GM19043 (cell line): Measurements from ENCODE around the gene RAC3.

ENCODE experiments used
- ATAC-seq: cut with Tn5 transposase; IDR thresholded peaks from one replicate; pipeline ENCODE4 v1.9.1; 2021; ENCODE audit warnings: low read depth; ENCODE audit not compliant: unreplicated experiment

Gene RAC3

DNA sequence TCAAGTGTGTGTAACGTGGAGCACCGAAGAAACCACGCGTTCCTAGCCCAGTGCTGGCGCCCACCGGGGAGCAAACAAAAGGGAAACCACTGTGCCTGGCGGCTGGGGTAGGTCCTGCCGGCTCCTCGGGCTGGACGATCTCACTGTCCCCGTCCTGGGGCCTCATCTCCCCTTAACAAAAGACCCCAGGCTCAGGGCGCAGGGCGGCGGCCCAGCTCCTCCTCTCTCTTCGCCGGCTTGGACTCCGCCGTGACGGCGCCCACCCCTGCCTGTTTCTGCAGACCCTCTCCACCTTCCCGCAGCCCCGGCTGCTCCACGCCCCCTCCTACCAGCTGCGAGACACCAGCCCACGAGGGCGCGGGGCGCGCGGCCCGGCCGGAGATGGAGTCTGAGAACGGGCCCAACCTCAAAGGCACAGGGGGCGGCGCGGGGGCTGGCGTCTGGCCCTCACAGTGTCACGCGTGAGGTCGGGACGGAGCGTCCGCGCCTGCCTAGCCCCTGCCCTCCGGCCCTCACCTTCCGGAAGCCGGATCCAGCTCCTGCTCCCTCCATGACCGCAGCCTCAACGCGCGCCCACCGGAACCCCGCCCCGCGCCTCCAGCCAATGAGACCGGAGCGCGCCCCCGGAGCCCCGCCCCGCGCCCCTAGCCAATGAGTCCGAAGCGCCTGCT, 9.0 kb upstream of the RAC3 start, which contains the start of gene CENPX:
TSS of gene CENPX (minus strand) at position 569 of the 671 bp plus-strand sequence. CDS start at position 552, 17 bp downstream.
- no peak for ATAC-seq

DNA sequence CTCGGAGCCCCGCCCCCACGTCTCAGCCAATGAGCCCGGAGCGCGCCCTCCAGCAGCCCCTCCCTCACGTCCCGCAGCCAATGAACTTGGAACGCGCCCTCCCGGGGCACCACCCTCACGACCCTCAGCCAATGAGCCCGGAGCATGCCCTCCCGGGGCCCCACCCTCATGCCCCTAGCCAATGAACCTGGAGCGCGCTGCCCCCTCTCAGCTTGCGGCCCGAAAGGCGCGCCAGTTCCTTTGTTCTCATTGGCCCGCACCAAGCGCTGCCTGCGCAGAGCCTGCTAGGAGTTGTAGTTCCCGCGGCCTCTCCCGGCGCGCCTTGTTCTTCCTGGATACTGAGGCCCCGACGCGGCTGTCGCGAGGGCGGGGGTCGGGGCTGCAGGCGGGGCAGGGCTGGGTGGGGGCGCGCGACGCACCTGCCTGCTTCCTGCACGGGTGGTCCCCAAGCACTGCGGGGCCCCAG, 8.5 kb upstream of the RAC3 start, which contains the start of gene LRRC45:
TSS of gene LRRC45 (plus strand) at position 325 of the 466 bp plus-strand sequence. CDS start 339 bp downstream, outside the sequence.
- ATAC-seq: peak; percentile 89

DNA sequence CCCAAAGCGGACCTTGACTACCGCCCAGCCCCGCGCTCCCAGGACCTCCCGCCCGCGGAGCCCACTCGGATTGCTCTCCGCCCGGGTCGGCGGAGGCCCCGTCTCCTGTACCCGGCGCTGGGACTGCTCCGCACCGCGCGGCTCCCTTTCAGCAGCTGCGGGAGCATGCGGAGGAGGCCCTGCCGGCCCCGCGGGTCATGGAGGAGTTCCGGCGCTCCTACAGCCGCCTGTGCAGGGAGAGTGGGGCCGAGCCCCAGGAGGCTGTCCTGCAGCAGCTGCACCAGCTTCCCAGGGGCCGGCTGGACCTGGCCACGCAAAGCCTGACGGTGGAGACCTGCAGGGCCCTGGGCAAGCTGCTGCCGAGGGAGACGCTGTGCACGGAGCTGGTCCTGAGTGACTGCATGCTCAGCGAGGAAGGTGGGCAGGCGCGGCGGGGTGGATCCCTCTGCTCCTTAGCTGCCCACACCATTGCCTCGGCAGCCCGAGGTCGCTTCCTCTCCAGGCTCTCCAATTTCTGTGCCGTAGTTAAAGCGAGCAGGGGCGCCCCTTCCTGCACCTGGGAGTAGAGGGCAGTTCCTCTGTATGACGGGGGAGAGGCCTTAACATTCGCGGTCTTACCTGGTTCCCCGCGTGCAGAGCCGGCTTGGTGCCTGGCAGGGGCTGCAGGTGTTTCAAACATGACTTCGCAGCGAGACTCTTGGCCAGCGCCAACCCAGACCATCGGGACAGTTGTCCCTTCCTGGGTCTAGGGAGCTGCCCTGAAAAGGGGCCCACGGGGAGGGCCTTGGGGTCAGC, 7.8 kb upstream of the RAC3 start:
- ATAC-seq: no peak

DNA sequence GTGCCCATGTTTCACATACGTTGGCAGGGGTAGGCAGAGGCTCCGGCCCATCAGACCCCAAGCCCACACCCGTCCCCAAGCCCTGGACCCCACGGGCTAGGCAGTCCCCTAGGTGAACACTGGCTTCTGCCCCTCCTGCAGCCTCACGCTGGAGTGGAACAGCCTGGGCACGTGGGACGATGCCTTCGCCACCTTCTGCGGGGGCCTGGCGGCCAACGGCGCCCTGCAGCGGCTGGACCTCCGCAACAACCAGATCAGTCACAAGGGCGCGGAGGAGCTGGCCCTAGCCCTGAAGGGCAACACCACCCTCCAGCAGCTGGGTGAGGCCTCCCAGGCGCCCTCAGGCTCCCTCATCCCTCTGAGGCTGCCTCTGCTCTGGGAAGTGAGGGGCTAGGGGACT, 6.6 kb upstream of the RAC3 start:
- ATAC-seq: no peak

DNA sequence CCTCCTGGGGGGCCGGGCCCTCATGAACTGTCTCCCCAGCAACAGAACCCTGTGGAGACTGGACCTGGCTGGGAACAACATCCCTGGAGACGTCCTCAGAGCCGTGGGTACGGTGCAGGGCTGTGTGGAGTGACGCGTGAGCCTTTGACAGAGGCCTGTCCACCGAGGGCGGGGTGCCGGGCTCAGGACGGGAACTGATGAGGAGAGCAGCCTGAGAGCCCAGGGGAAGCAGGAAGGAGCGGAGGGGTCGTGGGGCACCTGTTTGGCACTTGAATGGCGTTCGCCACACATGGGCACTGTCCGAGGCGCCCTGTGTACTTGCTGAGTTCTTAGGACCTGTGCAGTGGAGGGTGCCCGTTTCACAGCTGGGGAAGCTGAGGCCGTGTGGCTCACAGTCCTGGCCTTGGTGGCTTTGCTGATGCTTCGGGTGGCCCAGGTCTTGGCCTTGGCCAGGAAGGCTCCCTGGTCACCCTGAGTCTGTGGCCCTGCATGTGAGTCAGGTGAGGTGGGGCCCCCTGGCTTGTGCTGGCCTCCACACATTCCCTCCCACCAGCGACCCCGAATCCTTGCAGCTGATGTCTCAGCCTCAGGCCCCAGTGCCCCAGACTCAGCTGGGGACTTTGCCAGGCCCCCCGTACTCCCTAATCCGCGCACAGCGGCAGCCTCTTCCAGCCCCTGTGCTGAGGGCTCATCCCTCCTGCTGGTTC, 5.9 kb upstream of the RAC3 start:
- no peak for ATAC-seq

DNA sequence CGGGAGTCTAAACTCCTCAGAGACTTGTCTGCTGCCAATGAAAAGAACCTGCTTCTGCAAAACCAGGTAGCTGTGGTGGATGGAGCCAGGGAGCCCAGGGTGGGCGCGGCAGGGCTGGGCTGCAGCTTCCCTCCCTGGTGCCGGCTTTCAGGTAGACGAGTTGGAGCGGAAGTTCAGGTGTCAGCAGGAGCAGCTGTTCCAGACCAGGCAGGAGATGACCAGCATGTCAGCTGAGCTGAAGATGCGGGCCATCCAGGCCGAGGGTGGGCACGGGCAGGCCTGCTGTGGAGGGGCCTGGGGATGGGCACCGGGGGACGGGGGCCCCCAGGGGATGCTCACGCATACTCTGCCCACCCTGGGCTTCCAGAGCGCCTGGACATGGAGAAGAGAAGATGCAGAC, 3.2 kb upstream of the RAC3 start:
- ATAC-seq: no peak

DNA sequence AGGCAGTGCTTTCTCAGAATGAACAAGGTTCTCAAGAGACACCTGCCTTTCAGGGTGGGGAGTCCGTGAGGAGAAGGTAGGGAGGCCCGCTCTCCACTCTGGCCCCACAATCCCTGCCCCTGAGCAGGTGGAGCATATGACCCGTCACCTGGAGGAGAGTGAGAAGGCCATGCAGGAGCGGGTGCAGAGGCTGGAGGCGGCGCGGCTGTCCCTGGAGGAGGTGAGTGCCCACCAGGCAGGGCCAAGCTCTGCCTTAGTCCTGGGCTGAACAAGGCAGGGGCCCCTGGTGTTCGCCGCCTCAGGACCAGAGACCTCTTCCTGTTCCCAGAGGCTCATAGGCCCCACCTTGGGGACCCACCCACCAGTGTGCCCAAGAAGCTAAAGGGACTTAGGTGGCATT, 2.5 kb upstream of the RAC3 start:
- no peak for ATAC-seq

DNA sequence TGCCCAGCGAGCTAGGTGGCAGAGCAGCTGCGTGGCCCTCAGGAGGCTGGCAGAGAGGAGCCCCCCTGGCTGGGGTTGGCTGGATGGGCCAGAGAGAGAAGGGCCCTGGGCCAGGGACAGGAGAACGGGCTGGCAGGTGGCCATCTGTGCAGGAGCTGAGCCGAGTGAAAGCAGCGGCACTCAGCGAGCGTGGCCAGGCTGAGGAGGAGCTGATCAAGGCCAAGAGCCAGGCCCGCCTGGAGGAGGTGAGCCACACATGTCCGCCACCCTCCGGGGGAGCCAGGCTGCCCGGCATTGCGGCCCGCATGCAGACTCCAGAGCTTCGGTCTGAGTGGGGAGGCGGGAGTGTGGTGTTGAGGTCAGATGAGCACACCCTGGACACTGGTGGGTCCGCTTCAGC, 2.1 kb upstream of the RAC3 start:
- no peak for ATAC-seq

DNA sequence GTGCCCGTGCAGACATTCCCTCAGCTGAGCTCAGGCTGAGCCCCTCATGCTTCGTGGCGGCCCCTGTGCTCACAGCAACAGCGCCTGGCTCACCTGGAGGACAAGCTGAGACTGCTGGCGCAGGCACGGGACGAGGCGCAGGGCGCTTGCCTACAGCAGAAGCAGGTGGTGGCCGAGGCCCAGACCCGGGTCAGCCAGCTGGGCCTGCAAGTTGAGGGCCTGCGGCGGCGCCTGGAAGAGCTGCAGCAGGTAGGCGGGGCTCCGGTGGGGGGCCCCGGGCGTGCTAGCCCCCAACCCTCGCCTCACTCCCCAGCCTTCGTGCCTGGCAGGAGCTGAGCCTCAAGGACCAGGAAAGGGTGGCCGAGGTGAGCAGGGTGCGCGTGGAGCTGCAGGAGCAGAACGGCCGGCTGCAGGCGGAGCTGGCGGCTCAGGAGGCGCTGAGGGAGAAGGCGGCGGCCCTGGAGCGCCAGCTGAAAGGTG, 1.4 kb upstream of the RAC3 start:
- no peak for ATAC-seq

DNA sequence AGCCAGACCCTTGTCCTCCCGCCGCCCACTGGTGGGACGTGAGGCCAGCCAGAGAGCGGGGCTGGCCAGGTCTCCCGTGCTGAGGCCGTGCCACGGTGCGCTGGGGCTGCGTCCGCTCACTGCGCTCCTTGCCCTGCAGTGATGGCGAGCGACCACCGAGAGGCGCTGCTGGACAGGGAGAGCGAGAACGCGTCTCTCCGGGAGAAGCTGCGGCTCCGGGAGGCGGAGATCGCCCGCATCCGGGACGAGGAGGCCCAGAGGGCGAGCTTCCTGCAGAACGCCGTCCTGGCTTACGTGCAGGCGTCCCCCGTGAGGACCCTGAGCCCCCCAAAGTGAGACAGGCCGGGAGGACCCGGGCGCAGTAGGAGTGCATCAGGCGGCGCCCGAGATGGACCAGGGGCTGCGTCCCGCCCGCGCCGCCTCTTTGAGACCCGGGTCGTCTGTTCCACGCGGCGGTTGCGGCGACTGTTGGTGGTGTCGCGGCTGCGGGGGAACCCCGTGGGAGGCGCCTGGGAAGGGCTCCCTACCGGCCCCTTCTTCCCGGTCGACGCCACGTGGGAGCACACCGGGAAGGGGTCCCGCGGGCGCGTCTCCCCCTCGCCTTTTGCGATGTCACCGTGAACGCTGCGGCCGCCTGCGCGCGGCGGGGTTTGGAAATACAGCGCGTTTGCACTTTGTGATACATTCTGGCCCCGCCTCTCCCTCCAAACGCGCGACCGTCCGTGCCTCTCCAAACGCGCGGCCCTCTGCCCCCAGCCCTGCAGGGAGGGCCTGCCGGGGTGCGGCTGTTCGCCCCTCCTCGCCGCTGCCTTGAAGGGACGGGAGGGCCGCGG, 792 bp upstream of the RAC3 start:
- ATAC-seq: no peak

DNA sequence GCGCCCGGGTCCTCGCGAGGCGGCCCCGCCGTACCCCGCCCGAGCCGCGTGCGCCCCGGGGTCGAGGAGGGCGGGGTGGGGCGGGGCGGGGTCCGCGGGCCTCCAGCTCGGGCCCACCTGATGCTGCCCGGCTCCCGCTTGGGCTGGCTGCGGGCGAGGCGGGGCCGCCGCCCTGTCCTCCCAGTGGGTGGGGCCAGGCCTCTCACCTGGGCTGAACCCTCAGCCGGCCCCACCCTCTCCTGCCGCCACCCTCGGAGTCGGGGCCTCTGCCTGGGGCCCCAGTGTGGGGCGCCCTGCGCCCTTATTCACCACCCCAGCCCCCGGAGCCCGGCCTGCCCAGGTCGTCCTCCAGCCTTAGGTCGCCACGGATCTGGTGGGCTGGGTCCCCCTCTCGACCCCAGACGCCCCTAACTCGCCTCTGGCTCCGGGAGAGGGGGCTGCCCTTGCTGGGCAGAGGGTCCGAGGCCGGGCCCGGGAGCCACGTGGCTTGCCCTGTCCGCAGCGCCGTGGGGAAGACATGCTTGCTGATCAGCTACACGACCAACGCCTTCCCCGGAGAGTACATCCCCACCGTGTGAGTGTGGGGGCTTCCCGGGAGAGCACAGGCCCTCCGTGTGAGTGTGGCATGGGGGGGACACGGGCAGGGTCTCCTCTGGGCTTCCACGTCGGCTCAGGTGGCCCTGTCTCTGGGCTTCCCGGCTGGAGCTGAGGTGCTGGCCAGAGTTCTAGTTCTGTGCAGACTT, 578 bp downstream of the RAC3 start:
- no peak for ATAC-seq

DNA sequence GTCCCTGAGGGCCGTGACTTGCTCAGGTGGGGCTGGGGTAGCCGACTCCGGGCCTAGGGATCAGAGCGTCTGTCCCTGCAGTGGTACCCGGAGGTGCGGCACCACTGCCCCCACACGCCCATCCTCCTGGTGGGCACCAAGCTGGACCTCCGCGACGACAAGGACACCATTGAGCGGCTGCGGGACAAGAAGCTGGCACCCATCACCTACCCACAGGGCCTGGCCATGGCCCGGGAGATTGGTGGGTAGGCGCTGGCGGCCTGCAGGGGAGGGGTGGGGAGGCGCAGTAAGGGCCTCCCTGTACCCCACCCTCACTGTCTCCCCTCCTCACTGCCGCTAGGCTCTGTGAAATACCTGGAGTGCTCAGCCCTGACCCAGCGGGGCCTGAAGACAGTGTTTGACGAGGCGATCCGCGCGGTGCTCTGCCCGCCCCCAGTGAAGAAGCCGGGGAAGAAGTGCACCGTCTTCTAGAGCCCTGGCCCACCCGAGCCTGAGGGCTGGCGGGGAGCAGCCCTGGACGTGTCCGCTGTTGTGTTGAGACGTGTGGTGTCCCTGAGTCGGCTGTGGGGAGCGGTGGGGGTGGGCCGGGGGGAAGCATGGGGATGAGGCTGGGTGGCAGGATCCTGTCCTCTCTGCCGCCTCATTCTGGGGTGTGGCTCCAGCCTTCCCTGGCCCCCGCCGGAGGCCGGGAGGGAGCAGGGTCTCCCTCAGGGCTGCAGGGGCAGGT, 2.0 kb downstream of the RAC3 start:
- no peak for ATAC-seq

DNA sequence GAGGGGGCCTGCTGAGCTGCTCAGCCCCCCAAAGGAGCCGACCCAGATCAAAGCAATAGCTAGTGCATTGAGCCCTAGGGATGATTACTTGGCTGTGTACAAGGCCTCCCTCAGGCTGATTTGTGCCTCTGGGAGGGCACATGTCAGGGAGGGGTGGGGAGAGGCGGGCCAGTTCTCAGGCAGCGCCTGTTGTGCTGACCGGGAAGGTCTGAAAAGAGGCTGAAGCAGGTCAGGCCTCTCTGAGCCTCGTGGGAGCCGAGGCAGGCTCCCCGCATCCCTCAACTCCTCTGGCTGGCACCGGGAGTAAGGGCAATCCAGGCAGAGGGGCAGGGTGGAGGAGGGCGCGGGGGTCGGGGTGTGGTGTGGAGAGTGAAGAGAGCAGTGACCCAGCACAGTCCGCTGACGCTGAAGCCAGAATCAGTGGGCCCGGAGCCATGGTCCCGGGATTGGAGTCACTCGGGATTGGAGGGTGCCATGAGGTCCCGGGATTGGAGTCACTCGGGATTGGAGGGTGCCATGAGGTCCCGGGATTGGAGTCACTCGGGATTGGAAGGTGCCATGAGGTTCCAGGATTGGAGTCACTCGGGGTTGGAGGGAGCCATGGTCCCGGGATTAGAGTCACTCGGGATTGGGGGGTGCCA, 3.0 kb downstream of the RAC3 start:
- ATAC-seq: no peak

DNA sequence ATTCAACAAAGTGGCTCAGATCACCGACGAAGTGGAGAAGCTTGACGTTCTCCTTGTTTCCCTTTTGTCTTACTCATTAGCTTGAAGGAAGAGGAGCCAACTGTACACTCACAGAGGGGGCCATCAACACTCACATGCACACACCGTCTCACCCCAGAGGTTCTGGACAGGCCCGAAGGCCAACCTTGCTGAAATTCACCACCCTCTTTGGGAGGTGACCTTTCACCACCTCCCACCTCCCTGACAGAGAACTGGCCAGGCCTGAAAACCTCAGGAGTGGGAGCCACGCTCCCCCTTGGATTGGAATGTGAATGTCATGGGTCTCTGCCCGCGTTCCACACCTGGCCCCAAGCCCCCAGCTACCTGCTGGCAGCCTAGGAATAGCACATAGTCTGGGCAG, 4.0 kb downstream of the RAC3 start:
- no peak for ATAC-seq

DNA sequence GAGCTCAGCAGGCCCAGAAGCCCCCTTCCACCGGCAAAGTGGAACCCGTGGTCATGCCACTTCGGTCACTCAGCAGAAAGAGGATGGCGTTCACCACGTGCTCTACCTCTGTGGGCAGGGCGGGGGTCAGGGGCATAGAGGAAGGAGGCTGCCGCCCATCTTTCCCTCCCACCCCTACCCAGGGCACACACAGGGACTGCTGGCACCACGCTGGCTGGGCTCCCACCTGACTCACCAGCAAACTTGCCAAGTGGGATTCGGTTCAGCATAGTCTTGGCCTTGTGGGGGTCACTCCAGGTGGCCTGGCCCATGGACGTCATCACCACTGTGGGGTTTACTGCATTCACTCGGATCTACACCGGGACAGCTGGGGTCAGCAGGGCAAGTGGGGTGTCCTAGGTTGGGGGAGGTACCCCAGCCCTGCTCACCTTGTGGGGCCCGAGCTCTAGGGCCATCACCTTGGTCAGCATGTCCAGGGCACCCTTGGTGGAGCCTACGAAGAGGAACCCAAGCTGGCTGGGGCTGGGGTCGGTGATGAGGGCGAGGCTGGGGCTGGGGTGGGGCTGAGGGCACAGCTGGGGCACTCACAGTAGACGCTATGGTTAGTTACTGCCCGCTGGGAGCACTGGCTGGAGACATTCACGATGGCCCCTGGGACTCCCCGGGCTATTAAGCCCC, 4.6 kb downstream of the RAC3 start:
- ATAC-seq: no peak

DNA sequence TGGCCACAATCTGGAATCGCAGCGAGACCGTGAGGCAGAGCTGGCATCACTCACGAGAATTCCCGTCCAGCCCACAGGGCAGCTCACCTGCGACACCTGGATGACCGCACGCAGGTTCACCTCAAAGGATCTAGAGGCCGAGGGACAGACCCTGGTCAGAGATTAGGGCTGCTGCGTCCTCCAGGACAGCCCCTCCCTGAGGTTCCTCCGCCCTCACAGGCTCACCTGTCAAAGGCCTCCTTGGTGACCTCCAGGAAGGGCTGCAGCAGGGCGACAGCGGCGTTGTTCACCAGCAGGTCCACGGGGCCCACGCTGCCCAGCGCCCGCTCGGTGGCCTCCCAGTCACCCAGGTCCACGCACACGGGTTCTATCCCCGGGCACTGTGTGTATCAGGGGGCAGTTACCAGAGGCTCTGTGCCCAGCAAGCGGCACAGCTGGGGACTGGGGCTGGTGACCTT, 5.2 kb downstream of the RAC3 start:
- no peak for ATAC-seq

DNA sequence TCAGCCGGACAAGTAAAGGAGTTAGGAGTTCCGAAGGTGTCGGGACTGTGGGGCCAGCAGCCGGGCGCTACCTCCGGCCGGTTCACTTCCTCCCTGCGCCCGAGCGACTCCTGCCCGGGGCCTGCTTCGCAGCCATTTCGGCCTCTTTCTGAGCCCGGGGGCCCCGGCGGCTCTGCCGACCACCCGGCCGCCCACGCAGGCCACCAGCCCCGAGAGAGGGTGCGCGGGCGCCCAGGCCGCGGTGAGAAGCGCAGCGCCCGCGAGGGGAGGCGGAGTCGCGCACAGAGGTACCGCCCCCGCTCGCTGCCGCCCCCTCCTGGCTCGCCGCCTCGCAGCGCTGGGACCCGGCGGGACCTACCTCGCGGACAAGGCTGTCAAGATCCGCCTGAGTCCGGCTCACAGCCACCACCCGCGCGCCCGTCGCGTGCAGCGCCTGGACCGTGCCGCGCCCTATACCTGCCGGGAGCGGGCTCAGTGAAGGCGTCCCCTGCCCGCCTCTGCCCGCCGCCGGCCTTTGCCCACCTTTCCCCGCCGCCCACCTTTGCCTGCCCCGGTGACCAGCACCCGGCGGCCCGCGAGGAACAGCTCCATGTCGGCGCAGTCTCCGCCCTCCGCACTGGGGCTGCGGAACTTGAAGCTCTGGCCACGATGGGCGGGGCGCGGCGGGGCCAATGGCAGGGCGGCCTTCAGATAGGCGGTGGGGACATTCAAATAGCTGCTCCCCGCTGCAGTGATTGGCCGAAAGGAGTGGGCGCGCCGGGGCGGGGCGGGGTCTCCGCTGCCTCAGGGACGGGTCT, 5.8 kb downstream of the RAC3 start, which contains the start of gene DCXR:
TSS of gene DCXR (minus strand) at position 606 of the 797 bp plus-strand sequence. CDS start at position 591, 15 bp downstream.
- ATAC-seq: peak; percentile 85
